AG04450 (cell line): ENCODE data around the gene SHB. TPM values are rescaled to one million over a fixed set of nuclear protein-coding genes. Genes with fewer than 3 reads are reported as not detected.

Experiments used
- CTCF ChIA-PET: fragments of 300-600, 350-600 bp; formaldehyde crosslinking; extraction: SDS; loops from one replicate; lab custom pipeline; 2022; ENCODE audit warnings: antibody characterized with exemption, inconsistent platforms; lab: Charles Lee
- POLR2A ChIA-PET: fragments of 350-600 bp; formaldehyde crosslinking; extraction: SDS; loops from one replicate; lab custom pipeline; 2021; ENCODE audit warnings: antibody characterized with exemption, inconsistent platforms; lab: Yijun Ruan, JAX
- DNase-seq: peaks from one replicate; pipeline ENCODE4 v3.0.0-alpha.2; 2011; ENCODE audit warnings: low read depth, low spot score
- H3K27ac ChIP-seq: one replicate; pipeline ENCODE4 v1.5.1; 2012; ENCODE audit warnings: low read depth, low read length, control low read depth
- H3K27me3 ChIP-seq: one replicate; pipeline ENCODE4 v1.6.0; 2012; ENCODE audit warnings: low read length; ENCODE audit not compliant: control insufficient read depth, insufficient read depth
- H3K4me3 ChIP-seq: 2 replicates; pipeline ENCODE4 v1.5.1; 2011; ENCODE audit warnings: mild to moderate bottlenecking, low read depth, low read length, control low read depth
- H3K9me3 ChIP-seq: 2 replicates; pipeline ENCODE4 v1.5.1; 2012; ENCODE audit warnings: low read length; ENCODE audit not compliant: control insufficient read depth, insufficient read depth
- polyA plus RNA-seq: library from polyadenylated mRNA; depleted of rRNA; stranded (reverse); fragments of >200 nt; gene quantifications from 2 replicates; pipeline ENCODE4 v1.2.3, GENCODE V29; 2011
- TF ChIP-seq, protein P1 (sequence below): IDR thresholded peaks from 2 replicates; pipeline ENCODE4 v1.5.1; 2011; ENCODE audit warnings: low read depth, low read length, control low read depth, inconsistent platforms

Gene SHB
- polyA plus RNA-seq, 1 experiment = 16.7 TPM

DNA sequence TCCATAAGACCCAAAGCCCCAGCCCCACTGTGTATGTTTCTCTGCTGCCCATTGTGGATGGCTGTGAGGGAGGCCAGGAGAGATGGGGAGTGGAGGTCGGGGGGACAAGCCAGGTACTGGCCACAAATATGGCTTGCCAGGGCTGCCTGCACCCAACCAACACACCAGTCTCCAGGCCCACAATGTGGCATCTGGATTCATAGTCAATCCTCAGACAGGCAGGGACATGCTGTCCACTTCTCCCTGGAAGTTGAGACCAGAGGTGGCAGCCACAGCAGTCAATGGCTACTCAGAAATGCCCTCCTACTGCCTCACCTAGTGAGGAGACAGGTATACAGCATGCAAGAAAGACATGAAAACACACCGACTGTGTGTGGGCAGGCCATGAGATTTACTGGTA, 103.9 kb downstream of the SHB start:
- CTCF ChIA-PET = no interaction called here
- Histone ChIP-seq H3K27ac (peak overlapping the region; percentile 93), H3K9me3 (no peaks in the 10 kb centered on the region), H3K4me3 (no peak overlapping the region), H3K27me3 (no peaks in the 10 kb centered on the region)
- POLR2A ChIA-PET = no interaction called here
- no peak for DNase-seq
- TF ChIP-seq, protein P1, sequence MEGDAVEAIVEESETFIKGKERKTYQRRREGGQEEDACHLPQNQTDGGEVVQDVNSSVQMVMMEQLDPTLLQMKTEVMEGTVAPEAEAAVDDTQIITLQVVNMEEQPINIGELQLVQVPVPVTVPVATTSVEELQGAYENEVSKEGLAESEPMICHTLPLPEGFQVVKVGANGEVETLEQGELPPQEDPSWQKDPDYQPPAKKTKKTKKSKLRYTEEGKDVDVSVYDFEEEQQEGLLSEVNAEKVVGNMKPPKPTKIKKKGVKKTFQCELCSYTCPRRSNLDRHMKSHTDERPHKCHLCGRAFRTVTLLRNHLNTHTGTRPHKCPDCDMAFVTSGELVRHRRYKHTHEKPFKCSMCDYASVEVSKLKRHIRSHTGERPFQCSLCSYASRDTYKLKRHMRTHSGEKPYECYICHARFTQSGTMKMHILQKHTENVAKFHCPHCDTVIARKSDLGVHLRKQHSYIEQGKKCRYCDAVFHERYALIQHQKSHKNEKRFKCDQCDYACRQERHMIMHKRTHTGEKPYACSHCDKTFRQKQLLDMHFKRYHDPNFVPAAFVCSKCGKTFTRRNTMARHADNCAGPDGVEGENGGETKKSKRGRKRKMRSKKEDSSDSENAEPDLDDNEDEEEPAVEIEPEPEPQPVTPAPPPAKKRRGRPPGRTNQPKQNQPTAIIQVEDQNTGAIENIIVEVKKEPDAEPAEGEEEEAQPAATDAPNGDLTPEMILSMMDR = no peak

DNA sequence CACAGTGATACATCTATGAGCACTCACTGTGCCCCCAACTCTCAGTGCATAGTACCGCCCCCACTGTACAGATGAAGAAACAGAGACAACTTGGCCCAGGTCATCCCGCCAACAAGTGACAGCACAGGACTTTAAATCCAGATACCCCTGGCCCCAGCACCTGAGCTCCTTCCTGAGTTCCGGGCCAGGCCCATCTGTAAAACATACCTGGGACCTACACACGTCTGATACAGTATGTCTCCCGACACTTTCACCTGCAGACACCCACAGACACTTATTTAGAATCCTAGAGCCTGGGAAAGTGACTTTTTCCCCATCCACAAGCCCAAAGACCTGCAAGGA, 104.3 kb downstream of the SHB start:
- ChIA-PET CTCF (no interaction called here), POLR2A (no interaction called here)
- peak overlapping the region; percentile 93 for H3K27ac ChIP-seq
- no peak overlapping the region for H3K4me3 ChIP-seq
- no peak for DNase-seq
- no peaks in the 10 kb centered on the region for H3K9me3 ChIP-seq
- no peaks in the 10 kb centered on the region for H3K27me3 ChIP-seq
- TF ChIP-seq, protein P1 = no peak

DNA sequence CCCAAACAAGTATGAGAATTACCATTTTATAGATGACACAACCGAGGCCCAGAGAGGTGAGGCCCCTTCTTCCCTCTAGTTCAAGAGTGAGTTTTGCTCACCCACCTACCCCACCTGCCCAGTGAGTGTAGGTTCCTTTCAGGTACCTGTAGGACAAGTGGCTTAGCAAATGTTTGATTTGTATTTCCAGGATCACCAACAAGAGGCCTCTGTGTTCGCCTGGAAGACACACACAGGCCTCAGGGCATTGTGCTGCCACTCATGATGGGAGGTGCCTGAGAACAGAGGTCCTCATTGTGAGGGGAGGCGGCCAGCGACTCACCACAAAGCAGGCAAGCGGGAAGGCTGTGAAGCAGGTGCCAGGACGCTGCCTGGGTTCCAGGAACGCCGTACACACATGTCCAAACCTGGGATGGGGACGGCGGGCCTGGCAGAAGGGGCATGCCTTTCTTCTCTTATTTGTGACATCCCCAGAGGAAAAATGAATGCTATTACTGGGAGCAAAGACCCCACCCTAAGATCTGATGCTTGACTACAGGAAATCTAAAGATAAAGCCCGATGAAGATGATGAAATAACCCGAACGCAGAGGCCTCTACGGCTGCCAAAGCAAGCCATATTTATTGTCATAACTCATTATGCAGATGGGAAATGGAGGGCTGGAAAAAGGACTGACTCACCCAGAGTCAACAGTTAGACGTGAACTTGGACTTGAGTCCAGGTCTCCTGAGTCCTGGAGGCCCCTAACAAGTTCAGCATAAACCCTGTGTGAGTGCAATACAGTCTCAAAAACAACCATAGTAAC, 104.9 kb downstream of the SHB start:
- no peaks in the 10 kb centered on the region for H3K27me3 ChIP-seq
- peak overlapping the region; percentile 93 for H3K27ac ChIP-seq
- H3K9me3 ChIP-seq = no peaks in the 10 kb centered on the region
- TF ChIP-seq, protein P1 = no peak
- ChIA-PET CTCF (no interaction called here), POLR2A (no interaction called here)
- no peak overlapping the region for H3K4me3 ChIP-seq
- peak; percentile 71 for DNase-seq

DNA sequence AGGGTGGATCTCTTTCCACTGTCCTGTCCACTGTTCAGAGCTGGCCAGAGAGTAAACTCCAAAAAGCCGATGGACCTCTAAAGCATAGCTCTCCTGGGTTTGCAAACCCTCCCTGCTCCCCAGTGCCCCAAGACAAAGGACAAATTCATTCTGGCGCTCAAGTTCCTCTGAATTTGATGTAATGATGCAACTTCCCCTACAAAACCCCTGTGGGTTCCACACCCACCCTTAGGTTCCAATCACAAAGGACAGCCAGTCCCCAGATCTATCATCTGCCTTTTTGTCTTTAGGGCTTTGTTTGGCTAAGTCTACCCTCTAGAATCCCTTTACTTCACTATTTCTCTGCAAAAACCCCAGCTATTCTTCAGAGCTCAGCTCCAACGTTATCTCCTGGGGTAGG, 107.7 kb downstream of the SHB start:
- POLR2A ChIA-PET = no interaction called here
- H3K27me3 ChIP-seq = no peaks in the 10 kb centered on the region
- no peaks in the 10 kb centered on the region for H3K9me3 ChIP-seq
- no peak for DNase-seq
- CTCF ChIA-PET = interaction anchor here (1.0 kb wide), 1 partner anchor 15 kb away, joined by 3 read pairs; no protein-coding TSS in a partner anchor
- TF ChIP-seq, protein P1 = no peak
- H3K27ac ChIP-seq = no peak overlapping the region
- no peak overlapping the region for H3K4me3 ChIP-seq

DNA sequence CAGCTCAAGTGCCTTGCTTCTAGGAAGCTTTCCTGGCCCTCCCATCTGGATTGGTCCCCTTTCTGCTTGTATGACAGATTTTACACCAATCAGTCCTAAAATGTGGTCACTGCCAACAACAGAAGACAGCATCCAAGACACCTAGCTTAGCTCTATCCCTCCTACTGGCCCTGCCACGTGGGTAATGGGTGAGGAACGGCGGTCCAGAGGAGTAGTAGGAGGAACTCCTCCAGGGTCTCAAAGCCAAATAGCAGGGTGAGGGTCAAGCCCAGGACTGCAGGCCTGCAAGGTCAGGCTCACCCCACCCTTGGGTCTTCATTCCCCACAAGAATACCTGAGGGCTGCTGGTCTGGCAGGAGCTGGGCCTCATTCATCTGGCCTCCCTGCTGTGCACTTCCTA, 108.4 kb downstream of the SHB start:
- TF ChIP-seq, protein P1 = no peak
- no peak overlapping the region for H3K4me3 ChIP-seq
- peak overlapping the region; percentile 21 for H3K27ac ChIP-seq
- H3K9me3 ChIP-seq = no peaks in the 10 kb centered on the region
- no peak for DNase-seq
- ChIA-PET CTCF (interaction anchor here (1.0 kb wide), 1 partner anchor 16 kb away, joined by 3 read pairs; no protein-coding TSS in a partner anchor), POLR2A (no interaction called here)
- H3K27me3 ChIP-seq = no peaks in the 10 kb centered on the region
